Muscle of leg (tissue), 11 donors: ENCODE results near the gene PRKAR1B. TPM values are rescaled to one million over a fixed set of nuclear protein-coding genes. Genes with fewer than 3 reads are reported as not detected.

Experiments used
- DNase-seq: peaks from one replicate; pipeline ENCODE4 v3.0.0; 2013
- H3K27ac ChIP-seq: one replicate; pipeline ENCODE4 v1.5.1; 2013; ENCODE audit warnings: mild to moderate bottlenecking, low read length, control low read depth
- H3K27me3 ChIP-seq: one replicate; pipeline ENCODE4 v1.6.1; 2013; ENCODE audit warnings: low read length; ENCODE audit not compliant: control insufficient read depth, insufficient read depth
- H3K36me3 ChIP-seq: one replicate; pipeline ENCODE4 v1.6.1; 2013; ENCODE audit warnings: low read length; ENCODE audit not compliant: control insufficient read depth, insufficient read depth
- H3K4me1 ChIP-seq: one replicate; pipeline ENCODE4 v1.6.1; 2013; ENCODE audit warnings: low read length; ENCODE audit not compliant: control insufficient read depth, insufficient read depth
- H3K4me3 ChIP-seq: one replicate; pipeline ENCODE4 v1.5.1; 2013; ENCODE audit warnings: low read length, control low read depth
- H3K9me3 ChIP-seq: replicated peaks from 2 replicates; pipeline ENCODE4 v1.6.1; 2013; ENCODE audit warnings: low read depth, low read length; ENCODE audit not compliant: control insufficient read depth
- WGBS: methylation state at CpG from one replicate; pipeline ENCODE4 v1.1.5; 2013; ENCODE audit warnings: missing lambda C conversion rate; ENCODE audit not compliant: insufficient coverage; 5-methylcytosine and 5-hydroxymethylcytosine counted together
- polyA plus RNA-seq, 8 donors: library from polyadenylated mRNA; unstranded; fragments of 120-200 nt; gene quantifications; one replicate each; pipeline versions ENCODE4 v1.2.1 to v1.2.3, GENCODE V29; 2013; ENCODE audit warnings: inconsistent platforms in 1 of 8, low replicate concordance in 1 of 8; ENCODE audit not compliant: insufficient read length in 8 of 8, insufficient read depth in 1 of 8
- total RNA-seq: library from RNA; stranded (reverse); fragments of 120-200 nt; gene quantifications from one replicate; pipeline ENCODE4 v1.2.4, GENCODE V29; 2013

The PRKAR1B gene
- total and polyA plus RNA-seq, 9 donors, result 23.1 to 45.4 (median 35.0) TPM

GRCh38 chr7:742791-743190 lies 15.7 kb upstream of the PRKAR1B start:
- Histone ChIP-seq H3K27ac (no peak overlapping the region), H3K27me3 (no peaks in the 10 kb centered on the region), H3K4me1 (peaks cover 4% of the 10 kb centered on the region), H3K36me3 (peaks cover 56% of the 10 kb centered on the region), H3K4me3 (no peak overlapping the region), H3K9me3 (no peaks in the 10 kb centered on the region)
- WGBS, result 100% methylated on average over 4 of the region's 8 CpGs
- no peak for DNase-seq

- H3K27me3 ChIP-seq, result no peaks in the 10 kb centered on the region
- peaks cover 52% of the 10 kb centered on the region for H3K36me3 ChIP-seq
- H3K9me3 ChIP-seq, result no peaks in the 10 kb centered on the region
- H3K4me3 ChIP-seq, result no peak overlapping the region
- no peak for DNase-seq
- WGBS, result 89% methylated on average over 15 of the region's 15 CpGs
- H3K27ac ChIP-seq, result no peak overlapping the region
- H3K4me1 ChIP-seq, result peaks cover 4% of the 10 kb centered on the region
These were observed 14.8 kb upstream of the PRKAR1B start for GRCh38 chr7:741850-742249.

- Histone ChIP-seq H3K4me3 (no peak overlapping the region), H3K36me3 (peaks cover 51% of the 10 kb centered on the region)
- WGBS, result 95% methylated on average over 4 of the region's 17 CpGs
These were observed 14.2 kb upstream of the PRKAR1B start for GRCh38 chr7:741191-741671.

GRCh38 chr7:739983-740942 lies 13.2 kb upstream of the PRKAR1B start:
- H3K36me3 ChIP-seq, result peaks cover 46% of the 10 kb centered on the region
- H3K27me3 ChIP-seq, result no peaks in the 10 kb centered on the region
- WGBS, result 93% methylated on average over 33 of the region's 46 CpGs
- no peak overlapping the region for H3K4me3 ChIP-seq
- H3K27ac ChIP-seq, result no peak overlapping the region
- DNase-seq, result no peak
- peaks cover 4% of the 10 kb centered on the region for H3K4me1 ChIP-seq
- peaks cover 1% of the 10 kb centered on the region for H3K9me3 ChIP-seq

More at GRCh38 chr7:741191-741671, 14.2 kb upstream of the PRKAR1B start:
- Histone ChIP-seq H3K27ac (no peak overlapping the region), H3K4me1 (peaks cover 4% of the 10 kb centered on the region), H3K27me3 (no peaks in the 10 kb centered on the region), H3K9me3 (no peaks in the 10 kb centered on the region)
- no peak for DNase-seq

GRCh38 chr7:739455-739982 lies 12.4 kb upstream of the PRKAR1B start:
- H3K9me3 ChIP-seq, result peaks cover 3% of the 10 kb centered on the region
- H3K36me3 ChIP-seq, result peaks cover 41% of the 10 kb centered on the region
- no peaks in the 10 kb centered on the region for H3K27me3 ChIP-seq
- no peak overlapping the region for H3K27ac ChIP-seq
- no peak for DNase-seq
- H3K4me1 ChIP-seq, result peaks cover 4% of the 10 kb centered on the region
- no peak overlapping the region for H3K4me3 ChIP-seq
- WGBS, result 93% methylated on average over 31 of the region's 31 CpGs

GRCh38 chr7:738723-739454 lies 11.8 kb upstream of the PRKAR1B start:
- WGBS, result 90% methylated on average over 22 of the region's 24 CpGs
- H3K9me3 ChIP-seq, result peaks cover 6% of the 10 kb centered on the region
- H3K27ac ChIP-seq, result no peak overlapping the region
- peaks cover 41% of the 10 kb centered on the region for H3K36me3 ChIP-seq
- H3K4me3 ChIP-seq, result no peak overlapping the region
- peak; percentile 33 for DNase-seq
- H3K27me3 ChIP-seq, result no peaks in the 10 kb centered on the region
- peaks cover 4% of the 10 kb centered on the region for H3K4me1 ChIP-seq

GRCh38 chr7:738241-738640 lies 11.2 kb upstream of the PRKAR1B start:
- 100% methylated on average over 2 of the region's 5 CpGs for WGBS
- Histone ChIP-seq H3K27ac (no peak overlapping the region), H3K36me3 (peaks cover 39% of the 10 kb centered on the region), H3K4me1 (peaks cover 4% of the 10 kb centered on the region), H3K4me3 (no peak overlapping the region), H3K9me3 (peaks cover 6% of the 10 kb centered on the region), H3K27me3 (no peaks in the 10 kb centered on the region)
- DNase-seq, result no peak

GRCh38 chr7:734808-735207 lies 7.7 kb upstream of the PRKAR1B start:
- 99% methylated on average over 10 of the region's 11 CpGs for WGBS
- Histone ChIP-seq H3K9me3 (peaks cover 6% of the 10 kb centered on the region), H3K27me3 (no peaks in the 10 kb centered on the region), H3K4me3 (no peak overlapping the region), H3K4me1 (peaks cover 25% of the 10 kb centered on the region), H3K36me3 (peaks cover 19% of the 10 kb centered on the region), H3K27ac (no peak overlapping the region)
- DNase-seq, result no peak

GRCh38 chr7:734214-734613 lies 7.1 kb upstream of the PRKAR1B start:
- WGBS, result no CpG with 5 or more reads among the region's 4 CpGs
- H3K4me1 ChIP-seq, result peaks cover 27% of the 10 kb centered on the region
- no peak overlapping the region for H3K4me3 ChIP-seq
- no peaks in the 10 kb centered on the region for H3K27me3 ChIP-seq
- peaks cover 19% of the 10 kb centered on the region for H3K36me3 ChIP-seq
- DNase-seq, result no peak
- H3K27ac ChIP-seq, result no peak overlapping the region
- peaks cover 6% of the 10 kb centered on the region for H3K9me3 ChIP-seq

GRCh38 chr7:732556-732955 lies 5.5 kb upstream of the PRKAR1B start:
- Histone ChIP-seq H3K4me3 (no peak overlapping the region), H3K9me3 (peaks cover 6% of the 10 kb centered on the region), H3K27ac (peak overlapping the region; percentile 79), H3K36me3 (peaks cover 21% of the 10 kb centered on the region), H3K4me1 (peaks cover 35% of the 10 kb centered on the region), H3K27me3 (no peaks in the 10 kb centered on the region)
- no peak for DNase-seq
- 71% methylated on average over 1 of the region's 3 CpGs for WGBS
